CD4-positive, alpha-beta T cell treated with Interleukin-17A for 4 hours (primary cell): ENCODE measurements around the gene ACLY.
"Not testable (repeated sequence)": the region's sequence is repeated elsewhere in the genome, so short reads cannot be mapped to it uniquely, and the experiment has no call there.

Experiments
- DNase-seq: peaks from one replicate; pipeline ENCODE4 v3.0.0-alpha.2; 2020; ENCODE audit warnings: mixed read lengths

The ACLY gene

GRCh38 chr17:41939044-41939692 lies 20.4 kb upstream of the ACLY start:
- no peak for DNase-seq

- DNase-seq, result no peak
Measured at GRCh38 chr17:41937970-41938954, 19.5 kb upstream of the ACLY start.

GRCh38 chr17:41935641-41936040 lies 16.9 kb upstream of the ACLY start:
- no peak for DNase-seq

GRCh38 chr17:41932816-41933389 lies 14.2 kb upstream of the ACLY start:
- no peak for DNase-seq

- not testable (repeated sequence) for DNase-seq
Measured at GRCh38 chr17:41931715-41932114, 13.0 kb upstream of the ACLY start.

- not testable (repeated sequence) for DNase-seq
Measured at GRCh38 chr17:41930833-41931156, 12.0 kb upstream of the ACLY start.

- peak; percentile 97 for DNase-seq
Measured at GRCh38 chr17:41930009-41930832, 11.5 kb upstream of the ACLY start, which contains the start of gene ODAD4. Gene ODAD4 (plus strand): TSS chr17:41930617. CDS start chr17:41930724, 107 bp downstream.

GRCh38 chr17:41928693-41929251 lies 10.0 kb upstream of the ACLY start:
- no peak for DNase-seq

GRCh38 chr17:41925991-41926590 lies 7.3 kb upstream of the ACLY start:
- DNase-seq, result no peak

- DNase-seq, result no peak
Measured at GRCh38 chr17:41920580-41920955, 1.8 kb upstream of the ACLY start.

- no peak for DNase-seq
Measured at GRCh38 chr17:41919840-41920579, 1.3 kb upstream of the ACLY start.

GRCh38 chr17:41919165-41919817 lies 540 bp upstream of the ACLY start:
- no peak for DNase-seq

GRCh38 chr17:41917679-41918313 lies 955 bp downstream of the ACLY start:
- peak; percentile 58 for DNase-seq

GRCh38 chr17:41917192-41917591 lies 1.6 kb downstream of the ACLY start:
- DNase-seq, result no peak

GRCh38 chr17:41915566-41915965 lies 3.2 kb downstream of the ACLY start:
- no peak for DNase-seq

GRCh38 chr17:41915020-41915419 lies 3.7 kb downstream of the ACLY start:
- no peak for DNase-seq

GRCh38 chr17:41914358-41914766 lies 4.4 kb downstream of the ACLY start:
- no peak for DNase-seq

- no peak for DNase-seq
Measured at GRCh38 chr17:41913798-41914197, 5.0 kb downstream of the ACLY start.

- DNase-seq, result no peak
Measured at GRCh38 chr17:41912925-41913324, 5.8 kb downstream of the ACLY start.

GRCh38 chr17:41910701-41911391 lies 7.9 kb downstream of the ACLY start:
- DNase-seq, result no peak
